GM06990 (cell line): Measurements from ENCODE around the gene SNW1.
A peak's percentile ranks its signal among the peaks of the same experiment; 100 is the strongest.
"Not testable (repeated sequence)": the region's sequence is repeated elsewhere in the genome, so short reads cannot be mapped to it uniquely, and the experiment has no call there.

Experiments used
- DNase-seq: peaks from one replicate; pipeline ENCODE4 v3.0.0-alpha.2; 2011; ENCODE audit not compliant: insufficient read length; ENCODE audit errors: extremely low read depth
- H3K27me3 ChIP-seq: replicated peaks from 2 replicates; pipeline ENCODE4 v1.6.0; 2011; ENCODE audit warnings: low read length; ENCODE audit not compliant: control insufficient read depth, insufficient read depth
- H3K36me3 ChIP-seq: 2 replicates; pipeline ENCODE4 v1.5.1; 2011; ENCODE audit warnings: low read length; ENCODE audit not compliant: control insufficient read depth, insufficient read depth
- H3K4me3 ChIP-seq: replicated peaks from 2 replicates; pipeline ENCODE4 v1.5.1; 2011; ENCODE audit warnings: low read depth, mild to moderate bottlenecking, control low read depth, low read length
- CTCF ChIP-seq: IDR thresholded peaks from 2 replicates; pipeline ENCODE4 v1.5.1; 2011; ENCODE audit warnings: low read length, control low read depth, mild to moderate bottlenecking, inconsistent platforms; ENCODE audit not compliant: insufficient read depth, poor library complexity, severe bottlenecking

The SNW1 gene

DNA sequence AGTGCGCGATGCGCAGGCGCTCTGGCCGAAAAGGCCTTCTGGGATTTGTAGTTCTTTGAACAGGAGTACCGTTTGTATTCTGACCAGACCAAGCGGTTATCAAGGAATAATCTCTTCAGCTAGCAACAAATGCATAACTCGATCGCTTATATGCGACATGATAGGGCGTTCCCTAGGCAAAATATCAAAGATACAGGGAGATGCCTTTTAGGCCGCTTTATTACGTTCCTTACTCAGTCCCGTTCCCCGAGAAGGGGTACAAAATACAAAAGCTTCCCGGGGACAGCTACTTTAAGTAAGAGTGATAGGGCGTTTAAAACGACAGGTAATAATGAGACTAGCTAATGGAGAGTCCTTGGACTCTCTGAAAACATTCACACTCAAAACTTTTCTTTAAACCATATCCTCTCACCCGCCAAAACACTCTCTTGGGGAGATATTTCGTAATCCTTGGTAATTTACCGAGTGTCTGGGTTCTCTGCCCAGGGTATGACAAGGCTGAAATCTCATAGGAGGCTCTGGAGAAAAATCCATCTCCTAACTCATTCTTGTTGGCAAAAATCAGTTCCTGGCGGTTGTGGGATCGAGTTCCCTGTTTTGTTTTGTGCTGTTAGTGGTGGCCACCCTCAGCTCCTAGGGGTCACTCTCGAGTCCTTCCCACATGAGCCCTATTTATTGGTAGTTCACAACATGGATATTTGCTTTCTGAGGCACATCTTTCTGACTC, 412 bp upstream of the SNW1 start:
- H3K36me3 ChIP-seq, result no peaks in the 10 kb centered on the region; the same call in none of the 2 replicates
- TF ChIP-seq CTCF, result peak; percentile 37
- no peak for DNase-seq
- no peaks in the 10 kb centered on the region for H3K27me3 ChIP-seq
- peak overlapping the region; percentile 97 for H3K4me3 ChIP-seq

- Histone ChIP-seq H3K4me3 (no peak overlapping the region), H3K27me3 (no peaks in the 10 kb centered on the region), H3K36me3 (peaks cover 2% of the 10 kb centered on the region)
- TF ChIP-seq CTCF, result no peak
- DNase-seq, result no peak
Measured at GRCh38 chr14:77752799-77753516, 8.0 kb downstream of the SNW1 start.

GRCh38 chr14:77752266-77752665, 8.7 kb downstream of the SNW1 start:
- no peak for TF ChIP-seq CTCF
- H3K27me3 ChIP-seq, result no peaks in the 10 kb centered on the region
- no peak for DNase-seq
- peaks cover 2% of the 10 kb centered on the region for H3K36me3 ChIP-seq
- H3K4me3 ChIP-seq, result no peak overlapping the region

DNA sequence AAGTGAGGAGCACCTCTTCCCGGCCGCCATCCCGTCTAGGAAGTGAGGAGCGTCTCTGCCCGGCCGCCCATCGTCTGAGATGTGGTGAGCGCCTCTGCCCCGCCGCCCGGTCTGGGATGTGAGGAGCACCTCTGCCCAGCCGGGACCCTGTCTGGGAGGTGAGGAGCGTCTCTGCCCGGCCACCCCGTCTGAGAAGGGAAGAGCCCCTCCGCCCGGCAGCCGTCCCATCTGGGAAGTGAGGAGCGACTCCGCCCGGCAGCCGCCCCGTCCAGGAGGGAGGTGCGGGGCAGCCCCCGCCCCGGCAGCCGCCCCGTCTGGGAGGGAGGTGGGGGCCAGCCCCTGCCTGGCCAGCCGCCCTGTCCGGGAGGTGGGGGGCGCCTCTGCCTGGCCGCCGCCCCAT, 13.5 kb downstream of the SNW1 start:
- H3K4me3 ChIP-seq, H3K27me3 ChIP-seq, H3K36me3 ChIP-seq, DNase-seq: not testable (repeated sequence)

GRCh38 chr14:77746064-77746702, 14.8 kb downstream of the SNW1 start:
- Histone ChIP-seq H3K4me3 (no peak overlapping the region), H3K36me3 (peaks cover 2% of the 10 kb centered on the region), H3K27me3 (no peaks in the 10 kb centered on the region)
- DNase-seq, result no peak
- TF ChIP-seq CTCF, result no peak

GRCh38 chr14:77741438-77741837, 19.5 kb downstream of the SNW1 start:
- TF ChIP-seq CTCF, result no peak
- DNase-seq, result no peak
- Histone ChIP-seq H3K36me3 (peaks cover 6% of the 10 kb centered on the region), H3K4me3 (no peak overlapping the region), H3K27me3 (no peaks in the 10 kb centered on the region)
